Measurements from ENCODE around the gene NFYB.
"Not testable (repeated sequence)": the region's sequence is repeated elsewhere in the genome, so short reads cannot be mapped to it uniquely, and the experiment has no call there.

NFYB gene

DNA sequence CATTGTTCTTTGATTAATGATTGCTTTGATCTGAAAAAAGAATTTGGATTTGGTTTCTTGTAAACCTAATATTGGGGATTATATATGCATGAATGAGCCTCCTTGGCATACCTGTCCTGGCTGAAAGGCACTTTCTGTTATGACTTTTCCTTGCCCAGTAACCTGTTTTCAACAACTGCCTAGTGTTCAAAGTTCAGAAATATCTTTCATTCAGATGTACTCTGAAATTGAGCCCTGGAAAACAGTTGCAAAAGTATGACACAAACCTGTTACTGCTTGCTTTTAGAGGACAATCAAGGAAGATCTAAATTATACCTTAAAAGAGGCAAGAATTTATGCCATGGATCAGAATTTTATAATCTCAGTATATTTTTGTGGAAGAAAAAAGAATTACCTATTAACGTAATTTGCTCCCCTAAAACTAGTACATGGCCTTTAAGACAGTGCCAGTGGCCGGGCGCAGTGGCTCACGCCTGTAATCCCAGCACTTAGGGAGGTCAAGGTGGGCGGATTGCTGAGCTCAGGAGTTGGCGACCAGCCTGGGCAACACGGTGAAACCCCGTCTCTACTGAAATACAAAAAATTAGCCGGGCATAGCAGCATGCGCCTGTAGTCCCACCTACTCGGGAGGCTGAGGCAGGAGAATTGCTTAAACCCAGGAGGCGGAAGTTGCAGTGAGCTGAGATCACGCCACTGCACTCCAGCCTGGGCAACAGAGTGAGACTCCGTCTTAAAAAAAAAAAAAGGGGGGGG is 23.0 kb downstream of the NFYB start:
- DNase-seq = not testable (repeated sequence)

DNA sequence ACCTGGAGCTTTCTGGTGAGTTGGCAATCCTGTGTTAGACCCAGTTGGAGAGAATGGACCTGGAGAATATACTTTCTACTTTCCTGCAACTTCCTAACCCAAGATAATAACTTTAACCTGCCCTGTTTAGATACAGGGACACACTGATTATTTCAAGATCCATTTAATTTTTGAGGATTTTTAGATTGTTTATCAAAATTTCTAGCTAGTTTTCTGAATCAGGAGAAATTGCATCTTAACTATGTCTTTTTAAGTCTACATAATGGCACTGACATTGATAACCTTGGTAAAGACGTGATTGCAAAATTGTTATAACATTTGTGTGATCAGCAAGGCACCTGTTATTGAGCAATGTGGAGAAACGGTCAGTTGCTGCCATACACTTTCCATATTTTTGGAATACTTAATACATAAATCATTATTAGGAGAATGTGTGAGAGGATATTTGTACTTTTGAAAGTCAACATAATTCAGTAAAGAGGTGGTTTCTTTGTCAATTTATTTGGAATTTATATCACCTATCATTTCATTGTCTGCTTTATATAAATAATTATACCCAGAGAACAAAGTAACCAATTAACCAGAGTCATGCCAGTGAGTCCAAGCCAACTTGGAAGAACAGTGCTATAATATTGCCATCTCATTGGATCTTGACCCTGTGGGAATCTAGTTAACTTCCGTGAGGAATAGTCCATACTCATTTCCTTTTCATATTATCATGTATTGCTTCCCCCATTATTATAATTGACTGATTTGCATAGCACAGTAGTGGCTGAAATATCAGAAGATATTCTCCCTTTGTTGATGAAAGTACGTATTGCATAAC is 28.4 kb downstream of the NFYB start:
- no peak for DNase-seq

DNA sequence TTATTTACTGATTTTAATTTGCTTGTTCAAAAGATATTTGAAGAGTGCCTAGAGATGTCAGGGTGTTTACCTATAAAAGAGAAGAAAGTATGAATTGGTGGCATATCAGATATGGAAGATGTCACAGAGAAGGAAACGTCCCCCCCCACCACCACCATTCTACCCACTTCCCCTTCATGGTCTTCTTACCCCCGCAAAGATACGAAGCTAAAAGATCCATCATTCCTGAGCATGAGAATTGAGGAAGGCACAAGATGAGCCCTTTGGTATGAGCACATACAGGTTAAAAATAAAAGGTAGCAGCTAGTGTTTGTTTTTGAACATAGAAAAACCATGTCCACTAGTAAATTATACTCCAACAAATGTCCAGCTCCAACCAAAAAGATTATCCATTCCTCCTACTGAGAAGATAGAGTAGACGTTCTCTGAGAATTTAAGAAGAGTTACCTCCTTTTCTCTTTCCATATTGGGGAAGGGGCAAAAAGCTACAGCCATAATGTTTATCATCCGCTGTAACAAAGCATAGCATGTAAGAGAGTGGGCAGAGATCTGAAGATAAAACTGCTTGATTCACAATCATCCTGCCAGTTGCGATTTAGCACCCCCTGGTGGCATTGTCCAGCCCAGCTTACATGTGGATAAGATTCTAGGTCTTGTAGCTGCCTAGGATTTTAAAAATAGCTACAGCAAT is 29.1 kb downstream of the NFYB start:
- DNase-seq = peak; percentile 80 to 92

DNA sequence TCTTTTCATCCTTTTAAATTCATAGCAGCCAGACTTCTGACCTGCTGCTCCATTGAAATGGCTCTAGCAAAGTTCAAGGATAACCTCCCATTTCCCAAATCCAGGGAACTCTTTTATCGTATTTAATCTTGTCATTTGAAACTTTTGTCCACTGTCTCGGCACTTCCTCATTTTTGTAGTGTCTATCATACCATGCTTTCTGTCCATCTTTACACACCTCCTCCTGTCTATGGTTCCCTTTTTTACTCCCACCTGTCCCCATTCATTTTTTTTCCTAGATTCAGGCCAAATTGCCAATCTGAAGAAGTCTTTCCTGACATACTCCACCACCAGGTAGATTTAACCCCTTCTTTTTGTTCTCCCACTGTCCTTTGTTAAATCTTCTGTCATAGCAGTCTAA is 31.0 kb downstream of the NFYB start:
- DNase-seq = no peak

DNA sequence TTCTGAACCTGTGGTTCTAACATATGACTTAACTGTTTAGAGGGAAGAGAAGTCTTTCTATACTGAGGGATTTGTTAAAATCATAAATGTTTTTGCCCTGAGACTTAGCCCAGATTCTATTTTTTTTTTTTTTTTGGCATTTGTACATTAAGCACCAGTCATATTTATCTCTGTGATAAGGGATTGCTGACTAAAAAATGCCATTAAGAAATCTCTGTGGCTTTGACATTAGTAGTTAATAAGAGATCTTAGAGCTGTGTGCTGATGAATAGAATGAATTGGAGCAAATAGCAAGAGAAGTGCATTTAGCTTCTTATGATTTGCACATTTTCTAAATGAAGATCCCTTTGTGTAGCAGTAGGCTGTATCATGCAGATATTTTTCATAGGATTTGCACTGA is 32.5 kb downstream of the NFYB start:
- DNase-seq = no peak

DNA sequence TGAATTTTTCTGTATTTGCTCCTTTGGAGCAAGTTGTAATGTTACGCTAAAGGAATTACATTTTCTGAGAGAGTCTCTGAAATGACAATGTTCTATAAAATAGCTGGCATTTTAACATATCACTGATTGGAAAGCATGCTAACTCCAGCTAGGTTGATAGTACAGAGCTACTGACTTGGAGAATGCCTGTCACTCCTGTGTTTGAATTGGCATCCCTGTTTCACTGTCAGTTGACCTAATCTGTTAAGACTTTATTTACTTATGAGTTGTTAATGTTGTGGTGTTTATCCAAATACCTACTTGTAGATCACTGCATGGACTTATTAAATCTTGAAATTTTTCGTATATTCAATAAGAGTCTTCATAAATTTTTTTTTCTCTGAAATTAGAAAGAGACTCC is 40.1 kb downstream of the NFYB start:
- DNase-seq = no peak

DNA sequence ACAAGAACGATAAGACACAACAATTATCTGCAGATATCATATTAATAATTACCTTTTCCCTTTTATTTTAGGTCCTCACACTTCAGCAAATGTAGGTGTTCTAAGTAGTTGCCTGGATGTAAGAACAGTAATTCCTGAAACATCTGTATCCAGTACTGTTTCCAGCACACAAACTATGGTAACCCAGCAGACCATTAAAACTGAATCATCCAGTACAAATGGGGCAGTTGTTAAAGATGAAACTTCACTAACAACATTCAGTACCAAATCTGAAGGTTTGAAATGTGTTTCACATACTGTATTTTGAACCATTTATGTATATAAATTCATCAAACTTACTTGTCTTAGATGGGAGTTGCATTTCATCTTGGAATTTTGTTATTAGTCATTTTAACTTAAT is 42.7 kb downstream of the NFYB start:
- no peak for DNase-seq

DNA sequence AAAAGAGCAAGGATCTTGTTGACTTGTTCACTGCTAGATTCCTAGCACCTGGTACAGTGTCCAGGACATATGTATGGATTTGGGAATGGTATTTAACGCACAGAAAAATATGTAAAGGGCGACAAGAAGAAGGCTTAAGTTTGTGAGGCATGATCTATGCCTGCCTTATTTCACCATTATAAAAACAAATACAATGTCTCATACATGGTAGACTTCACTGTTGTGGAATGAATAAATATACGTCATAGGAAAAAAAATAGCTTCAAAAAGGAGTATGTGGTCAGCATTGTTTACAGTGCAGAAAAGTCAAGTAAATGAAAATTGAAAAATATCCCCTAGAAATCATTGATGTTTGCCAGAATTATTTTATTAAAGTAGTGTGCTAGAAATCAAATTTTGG is 43.7 kb downstream of the NFYB start:
- DNase-seq = no peak

DNA sequence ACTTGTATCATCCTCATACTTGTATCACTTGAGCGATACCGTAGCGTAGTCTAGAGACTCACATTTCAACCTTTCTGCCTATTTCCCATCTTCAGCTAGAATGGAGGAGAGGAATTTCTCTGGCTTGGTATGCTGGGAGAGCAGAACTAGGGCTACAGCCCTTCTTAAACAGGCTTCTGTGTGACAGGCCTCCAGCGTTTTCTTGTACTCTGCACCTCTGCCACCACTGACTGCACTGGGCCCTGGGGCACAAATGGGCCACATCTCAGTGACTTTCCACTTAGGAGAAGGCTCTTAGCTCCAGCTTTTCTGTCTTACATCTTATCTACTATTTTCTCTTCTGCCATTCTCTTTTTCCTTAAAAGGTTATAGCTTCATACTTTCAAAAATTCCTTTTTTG is 46.9 kb downstream of the NFYB start:
- DNase-seq = no peak

DNA sequence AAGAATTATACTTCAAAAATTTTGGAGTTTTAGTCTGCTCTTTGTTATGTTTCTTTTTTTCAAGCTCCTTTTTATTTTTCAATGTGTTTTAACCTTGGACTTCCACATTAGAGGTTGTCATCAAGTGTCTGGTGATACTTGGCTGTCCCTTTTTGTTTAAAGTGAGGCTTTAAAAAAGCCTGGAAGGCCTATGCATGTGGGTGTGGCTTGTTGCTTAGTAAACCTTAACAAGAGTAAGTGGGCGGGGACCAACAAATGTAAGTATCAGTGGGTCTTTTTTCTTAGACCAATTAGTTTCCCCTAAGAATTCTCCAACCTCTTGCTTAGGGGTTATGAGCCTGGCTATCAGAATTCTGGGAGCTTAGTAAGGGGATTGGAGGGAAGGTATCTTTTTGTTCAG is 47.3 kb downstream of the NFYB start:
- DNase-seq = no peak

DNA sequence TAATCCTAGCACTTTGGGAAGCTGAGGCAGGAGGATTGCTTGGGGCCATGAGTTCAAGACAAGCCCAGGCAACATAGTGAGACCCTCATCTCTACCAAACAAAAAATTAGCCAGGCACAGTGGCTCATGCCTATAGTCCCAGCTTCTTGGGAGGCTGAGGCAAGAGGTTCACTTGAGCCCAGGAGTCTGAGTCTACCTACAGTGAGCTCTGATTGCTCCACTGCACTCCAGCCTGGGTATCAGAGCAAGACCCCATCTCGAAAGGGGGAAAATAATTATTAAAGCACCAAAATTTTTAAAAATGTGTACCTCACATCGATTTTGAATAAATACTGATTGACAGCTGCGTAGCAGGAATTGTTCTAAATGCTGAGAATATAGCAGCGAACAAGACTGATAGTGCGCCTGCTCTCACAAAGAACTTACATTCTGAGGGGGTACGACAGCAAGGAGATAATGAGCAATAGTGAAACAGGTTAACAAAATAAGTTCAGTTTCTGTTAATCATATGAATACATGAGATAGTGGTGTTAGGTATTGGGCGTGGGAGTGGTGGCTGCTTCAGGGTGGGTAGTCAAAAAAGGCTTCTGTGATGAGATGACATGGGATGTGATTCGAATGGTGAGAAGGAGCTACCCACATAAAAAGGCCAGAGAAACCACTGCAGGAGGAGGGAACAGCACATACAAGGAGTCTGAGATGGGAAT is 54.1 kb downstream of the NFYB start:
- DNase-seq = no peak

DNA sequence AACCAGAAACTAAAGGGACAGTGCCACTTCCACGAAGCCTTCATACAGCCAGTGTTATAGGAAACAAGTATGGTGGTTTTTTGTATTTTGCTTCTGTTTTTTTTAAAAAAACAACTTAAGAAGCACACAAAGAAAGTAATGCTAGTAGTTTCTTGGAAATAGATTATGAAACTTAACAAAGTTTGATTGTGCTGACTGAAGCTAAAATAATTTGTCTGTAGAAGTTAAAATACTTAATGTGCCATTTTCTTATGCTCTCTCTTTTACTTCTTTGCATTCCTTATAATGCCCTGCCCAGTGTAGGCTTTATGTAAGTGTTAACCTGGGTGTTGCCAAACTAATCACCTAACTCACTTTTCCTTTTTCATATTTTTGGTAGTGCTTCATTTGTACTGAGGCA is 57.2 kb downstream of the NFYB start:
- no peak for DNase-seq

DNA sequence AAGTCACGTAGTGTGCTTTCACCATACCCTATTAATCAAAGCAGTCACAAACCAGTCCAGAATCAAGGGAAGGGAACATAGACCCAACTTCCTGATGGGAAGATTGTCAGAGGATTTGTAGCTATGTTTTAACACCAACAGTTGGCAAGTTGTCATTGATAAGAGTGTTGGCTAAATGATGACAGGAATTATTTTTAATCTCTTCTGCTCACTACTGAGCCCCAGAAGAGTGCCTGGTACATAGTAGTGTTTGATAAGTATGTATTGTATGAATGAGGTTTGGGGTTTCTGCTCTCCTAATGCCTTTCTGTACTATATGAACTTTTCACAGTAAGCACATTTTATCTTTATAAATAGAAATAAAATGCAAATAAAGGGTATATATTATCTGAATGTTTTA is 59.0 kb downstream of the NFYB start:
- no peak for DNase-seq

DNA sequence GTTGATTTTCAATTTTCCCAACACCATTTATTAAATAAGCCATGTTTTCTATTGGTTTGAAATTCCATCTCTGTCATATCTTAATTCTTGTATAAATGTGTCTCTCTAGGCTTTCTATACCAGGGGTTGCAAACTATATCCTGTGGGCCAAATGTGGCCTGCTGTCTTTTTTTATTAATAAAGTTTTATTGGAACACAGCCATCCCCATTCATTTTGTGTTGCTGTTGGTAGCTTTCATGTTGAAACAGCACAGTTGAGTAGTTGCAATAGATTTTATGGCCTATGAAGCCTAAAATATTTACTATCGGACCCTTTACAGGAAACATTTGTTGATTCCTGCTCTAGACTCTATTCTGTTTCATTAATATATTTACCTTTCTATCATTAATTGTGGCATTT is 64.3 kb downstream of the NFYB start:
- no peak for DNase-seq

DNA sequence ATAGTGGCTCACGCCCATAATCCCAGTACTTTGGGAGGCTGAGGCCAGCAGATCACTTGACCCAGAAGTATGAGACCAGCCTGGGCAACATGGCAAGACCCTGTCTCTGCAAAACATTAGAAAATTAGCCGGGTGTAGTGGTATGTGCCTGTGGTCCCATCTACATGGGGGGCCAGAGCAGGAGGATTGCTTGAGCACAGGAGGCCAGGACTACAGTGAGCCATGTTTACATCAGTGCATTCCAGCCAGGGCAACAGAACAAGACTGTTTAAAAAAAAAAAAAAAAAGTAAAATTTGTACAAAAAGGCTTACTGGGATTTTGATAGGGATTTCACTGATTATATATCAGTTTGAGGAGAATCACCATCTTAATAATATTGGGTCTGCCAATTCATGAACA is 65.9 kb downstream of the NFYB start:
- no peak for DNase-seq

All from activated CD4-positive, alpha-beta T cell treated with anti-CD3 and anti-CD28 coated beads for 4 hours (primary cell).